Transverse colon (tissue), 4 donors: Measurements from ENCODE around the gene ABCB4. TPM values are rescaled to one million over a fixed set of nuclear protein-coding genes. Genes with fewer than 3 reads are reported as not detected.

ENCODE experiments used
- DNase-seq: peaks from one replicate; pipeline ENCODE4 v3.0.0-alpha.2; 2019
- H3K27ac ChIP-seq, 4 donors: fragments of 200-600 bp; sonication (generic); 2 replicates each; pipeline ENCODE4 v1.5.1; 2016 to 2018; ENCODE audit warnings: inconsistent platforms in 4 of 4
- H3K27me3 ChIP-seq: fragments of 200-600 bp; sonication (generic); 2 replicates; pipeline ENCODE4 v1.5.1; 2017; ENCODE audit warnings: inconsistent platforms
- H3K36me3 ChIP-seq, 4 donors: fragments of 200-600 bp; sonication (generic); 2 replicates each; pipeline ENCODE4 v1.5.1; 2017 to 2019; ENCODE audit warnings: inconsistent platforms in 4 of 4
- H3K4me1 ChIP-seq, 4 donors: fragments of 200-600 bp; sonication (generic); 2 replicates each; pipeline ENCODE4 v1.5.1; 2017 to 2020; ENCODE audit warnings: inconsistent platforms in 4 of 4
- H3K4me3 ChIP-seq, 4 donors: fragments of 200-600 bp; sonication (generic); 1 replicate in 1 of 4; 2 replicates in 3 of 4; pipeline versions ENCODE4 v1.5.1 to v1.6.1; 2017 to 2019; ENCODE audit warnings: inconsistent platforms in 4 of 4
- H3K9me3 ChIP-seq, 2 donors: fragments of 200-600 bp; sonication (generic); 2 replicates each; pipeline ENCODE4 v1.5.1; 2017 to 2019; ENCODE audit warnings: inconsistent platforms in 2 of 2
- EP300 ChIP-seq: sonication (generic); formaldehyde crosslinking; IDR thresholded peaks from one replicate; pipeline ENCODE4 v1.6.1; 2017; ENCODE audit warnings: antibody characterized with exemption, low read depth
- POLR2A ChIP-seq: fragments of 450-650 bp; IDR thresholded peaks from one replicate; pipeline ENCODE4 v1.6.1; 2016; ENCODE audit warnings: antibody characterized with exemption, mild to moderate bottlenecking, moderate library complexity
- POLR2AphosphoS5 ChIP-seq, 3 donors: sonication (generic); formaldehyde crosslinking; IDR thresholded peaks; one replicate each; pipeline ENCODE4 v1.6.1; 2016; ENCODE audit warnings: antibody characterized with exemption in 3 of 3
- WGBS, 2 donors: methylation state at CpG; one replicate each; pipeline ENCODE4 v1.1.5; 2018; ENCODE audit warnings: low coverage in 1 of 2; 5-methylcytosine and 5-hydroxymethylcytosine counted together
- in situ Hi-C, 4 donors: fragments of 200-750 bp; cut with MboI; loops; one replicate each; pipeline versions ENCODE4 v1.15.0 to v1.15.1; 2017; ENCODE audit warnings: low sequenced_read_pairs in 3 of 4, low pct_ligation_motif_present in 1 of 4, low pct_unique_long_range_greater_than_20kb in 1 of 4
- intact Hi-C: fragments of 100-400 bp; cut with DNase I; formaldehyde crosslinking; loops from one replicate; pipeline ENCODE4 v1.15.1; 2023; ENCODE audit warnings: low total_unique reads
- total RNA-seq, 4 donors: library from RNA; depleted of rRNA; stranded (reverse); fragments of >200 nt; gene quantifications; one replicate each; pipeline ENCODE4 v1.1.0, GENCODE V29; 2016
- TF ChIP-seq, protein P1 (sequence below), 5 experiments: fragments of 200-600 bp in 3 of 5; fragments of 450-650 bp in 2 of 5; sonication (generic) in 3 of 5; IDR thresholded peaks; 1 replicate in 2 of 5; 2 replicates in 3 of 5; pipeline ENCODE4 v1.5.1; 2016 to 2017; ENCODE audit warnings: antibody characterized with exemption in 5 of 5, inconsistent platforms in 3 of 5, mild to moderate bottlenecking in 2 of 5, moderate library complexity in 1 of 5

ABCB4 gene
- total RNA-seq, 4 donors from 2014 or later: 1.1 to 16.1 (median 2.5) TPM; not detected in 1

DNA sequence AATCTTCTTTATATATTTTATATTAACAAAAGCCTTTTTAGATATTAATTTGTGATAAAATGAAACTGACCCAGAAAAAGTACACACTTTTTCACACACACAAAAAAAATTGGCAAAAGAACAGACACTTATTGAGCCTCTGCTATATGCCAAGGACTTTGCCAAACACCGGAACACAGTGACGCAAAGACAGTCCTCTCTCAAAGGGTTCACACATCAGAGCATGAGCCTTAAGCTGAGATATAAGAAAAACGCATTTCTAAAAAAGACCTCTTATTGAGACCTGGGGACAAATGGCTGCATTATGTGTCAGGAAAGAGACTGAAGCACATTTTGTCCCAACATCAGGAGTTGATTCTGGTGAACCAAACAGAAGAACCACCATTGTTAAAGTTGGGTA, 24.0 kb upstream of the ABCB4 start:
- Histone ChIP-seq H3K27ac (no peak overlapping the region), H3K27me3 (no peaks in the 10 kb centered on the region), H3K4me3 (no peak overlapping the region), H3K4me1 (no peaks in the 10 kb centered on the region), H3K36me3 (no peaks in the 10 kb centered on the region), H3K9me3 (no peaks in the 10 kb centered on the region)
- no peak for DNase-seq
- WGBS, 2 donors: 83 to 95% methylated on average over 1 to 3 of the region's 3 CpGs
- TF ChIP-seq POLR2AphosphoS5 (IDR thresholded peaks at IDR 0.05): no peak
- TF ChIP-seq, protein P1, sequence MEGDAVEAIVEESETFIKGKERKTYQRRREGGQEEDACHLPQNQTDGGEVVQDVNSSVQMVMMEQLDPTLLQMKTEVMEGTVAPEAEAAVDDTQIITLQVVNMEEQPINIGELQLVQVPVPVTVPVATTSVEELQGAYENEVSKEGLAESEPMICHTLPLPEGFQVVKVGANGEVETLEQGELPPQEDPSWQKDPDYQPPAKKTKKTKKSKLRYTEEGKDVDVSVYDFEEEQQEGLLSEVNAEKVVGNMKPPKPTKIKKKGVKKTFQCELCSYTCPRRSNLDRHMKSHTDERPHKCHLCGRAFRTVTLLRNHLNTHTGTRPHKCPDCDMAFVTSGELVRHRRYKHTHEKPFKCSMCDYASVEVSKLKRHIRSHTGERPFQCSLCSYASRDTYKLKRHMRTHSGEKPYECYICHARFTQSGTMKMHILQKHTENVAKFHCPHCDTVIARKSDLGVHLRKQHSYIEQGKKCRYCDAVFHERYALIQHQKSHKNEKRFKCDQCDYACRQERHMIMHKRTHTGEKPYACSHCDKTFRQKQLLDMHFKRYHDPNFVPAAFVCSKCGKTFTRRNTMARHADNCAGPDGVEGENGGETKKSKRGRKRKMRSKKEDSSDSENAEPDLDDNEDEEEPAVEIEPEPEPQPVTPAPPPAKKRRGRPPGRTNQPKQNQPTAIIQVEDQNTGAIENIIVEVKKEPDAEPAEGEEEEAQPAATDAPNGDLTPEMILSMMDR (IDR thresholded peaks at IDR 0.05): no peak
- TF ChIP-seq EP300: no peak
- no peak for TF ChIP-seq POLR2A
- intact Hi-C loops: no loop called here
- in situ Hi-C loops: no loop called here

DNA sequence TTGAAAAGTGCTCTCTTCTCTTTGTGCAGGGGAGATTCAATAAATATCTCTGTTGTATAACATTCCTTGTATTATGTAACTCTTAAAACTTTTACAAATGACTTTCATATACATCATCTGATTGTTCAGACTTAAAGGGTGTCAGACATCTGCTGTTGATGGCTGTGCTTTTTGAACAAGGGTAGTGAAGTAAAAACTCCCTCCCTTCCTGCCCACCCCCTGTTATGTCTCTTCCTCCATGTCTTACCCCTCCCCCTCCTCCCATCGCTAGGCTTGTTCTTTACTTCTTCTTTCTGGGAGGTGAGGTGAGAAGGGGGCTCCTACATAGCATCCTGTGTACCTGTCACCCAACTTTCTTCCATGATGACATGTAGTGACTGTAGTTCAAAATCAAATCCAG, 23.4 kb upstream of the ABCB4 start:
- DNase-seq: no peak
- WGBS, 2 donors: 63 to 100% methylated on average over 1 of the region's 1 CpG
- H3K4me3 ChIP-seq: no peak overlapping the region
- no peaks in the 10 kb centered on the region for H3K9me3 ChIP-seq
- H3K27ac ChIP-seq: no peak overlapping the region
- intact Hi-C loops (no loop called here), in situ Hi-C loops (no loop called here)
- no peak for TF ChIP-seq EP300
- TF ChIP-seq, protein P1 (IDR thresholded peaks at IDR 0.05): no peak
- no peak for TF ChIP-seq POLR2AphosphoS5 (IDR thresholded peaks at IDR 0.05)
- no peak for TF ChIP-seq POLR2A
- no peaks in the 10 kb centered on the region for H3K4me1 ChIP-seq
- no peaks in the 10 kb centered on the region for H3K36me3 ChIP-seq
- no peaks in the 10 kb centered on the region for H3K27me3 ChIP-seq

DNA sequence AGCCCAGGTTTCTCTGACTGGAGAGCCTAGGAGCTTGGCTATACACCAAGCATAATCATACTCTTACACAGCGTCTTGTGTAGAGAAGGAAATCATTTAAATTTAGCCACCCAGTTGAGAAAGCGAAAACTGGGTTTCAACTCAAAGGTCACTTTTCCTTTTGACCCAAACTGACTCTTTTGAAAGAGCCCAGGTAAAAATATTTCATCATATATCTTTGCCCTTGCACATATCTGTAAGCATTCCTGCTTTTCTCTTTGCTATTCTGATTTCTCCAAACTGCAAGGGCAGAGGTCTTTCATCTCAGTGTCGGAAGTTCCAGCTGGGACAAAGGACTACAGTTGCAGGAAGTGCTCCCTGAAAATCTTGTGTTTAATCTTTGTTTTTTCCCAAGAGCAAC, 22.0 kb upstream of the ABCB4 start:
- no peak for DNase-seq
- 76 to 77% methylated on average over 3 of the region's 3 CpGs for WGBS, 2 donors
- no peak overlapping the region for H3K4me3 ChIP-seq
- no peaks in the 10 kb centered on the region for H3K27me3 ChIP-seq
- no peaks in the 10 kb centered on the region for H3K9me3 ChIP-seq
- in situ Hi-C loops (no loop called here), intact Hi-C loops (no loop called here)
- H3K4me1 ChIP-seq: no peaks in the 10 kb centered on the region
- H3K36me3 ChIP-seq: no peaks in the 10 kb centered on the region
- no peak for TF ChIP-seq POLR2AphosphoS5 (IDR thresholded peaks at IDR 0.05)
- TF ChIP-seq, protein P1 (IDR thresholded peaks at IDR 0.05): no peak
- TF ChIP-seq POLR2A: no peak
- TF ChIP-seq EP300: no peak
- no peak overlapping the region for H3K27ac ChIP-seq

GRCh38 chr7:87495366-87495765, 19.9 kb upstream of the ABCB4 start:
- in situ Hi-C loops (no loop called here), intact Hi-C loops (no loop called here)
- no peaks in the 10 kb centered on the region for H3K36me3 ChIP-seq
- no peak for TF ChIP-seq EP300
- no peak for DNase-seq
- no peak overlapping the region for H3K27ac ChIP-seq
- H3K27me3 ChIP-seq: no peaks in the 10 kb centered on the region
- no peaks in the 10 kb centered on the region for H3K4me1 ChIP-seq
- 59 to 79% methylated on average over 4 to 5 of the region's 5 CpGs for WGBS, 2 donors
- H3K4me3 ChIP-seq: no peak overlapping the region
- H3K9me3 ChIP-seq: peaks cover 0 to 3% of the 10 kb centered on the region in 2 donors

DNA sequence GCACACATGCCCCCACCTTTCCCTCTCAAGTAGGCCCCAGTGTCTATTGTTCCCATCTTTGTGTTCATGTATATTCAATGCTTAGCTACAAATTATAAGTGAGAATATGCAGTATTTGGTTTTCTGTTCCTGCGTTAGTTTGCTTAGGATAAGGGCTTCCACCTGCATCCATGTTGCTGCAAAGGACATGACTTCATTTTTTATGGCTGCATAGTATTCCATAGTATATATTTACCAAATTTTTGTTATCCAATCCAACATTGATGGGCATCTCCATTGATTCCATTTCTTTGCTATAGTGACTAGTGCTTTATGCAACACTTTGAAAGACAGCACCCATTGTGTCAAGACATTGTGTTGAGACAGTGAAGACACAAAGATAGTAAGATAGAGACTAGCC, 19.0 kb upstream of the ABCB4 start:
- no peaks in the 10 kb centered on the region for H3K36me3 ChIP-seq
- H3K27me3 ChIP-seq: no peaks in the 10 kb centered on the region
- H3K27ac ChIP-seq: no peak overlapping the region
- DNase-seq: no peak
- in situ Hi-C loops: no loop called here
- no peak overlapping the region for H3K4me3 ChIP-seq
- no peaks in the 10 kb centered on the region for H3K4me1 ChIP-seq
- WGBS, 2 donors: 88 to 100% methylated on average over 1 of the region's 1 CpG
- peaks cover 0 to 3% of the 10 kb centered on the region in 2 donors for H3K9me3 ChIP-seq
- no peak for TF ChIP-seq POLR2AphosphoS5 (IDR thresholded peaks at IDR 0.05)
- no peak for TF ChIP-seq POLR2A
- TF ChIP-seq EP300: no peak
- TF ChIP-seq, protein P1 (IDR thresholded peaks at IDR 0.05): no peak
- intact Hi-C loops: no loop called here
